ENCODE results near the gene PRKAG1.
A peak's percentile ranks its signal among the peaks of the same experiment; 100 is the strongest.

The PRKAG1 gene

DNA sequence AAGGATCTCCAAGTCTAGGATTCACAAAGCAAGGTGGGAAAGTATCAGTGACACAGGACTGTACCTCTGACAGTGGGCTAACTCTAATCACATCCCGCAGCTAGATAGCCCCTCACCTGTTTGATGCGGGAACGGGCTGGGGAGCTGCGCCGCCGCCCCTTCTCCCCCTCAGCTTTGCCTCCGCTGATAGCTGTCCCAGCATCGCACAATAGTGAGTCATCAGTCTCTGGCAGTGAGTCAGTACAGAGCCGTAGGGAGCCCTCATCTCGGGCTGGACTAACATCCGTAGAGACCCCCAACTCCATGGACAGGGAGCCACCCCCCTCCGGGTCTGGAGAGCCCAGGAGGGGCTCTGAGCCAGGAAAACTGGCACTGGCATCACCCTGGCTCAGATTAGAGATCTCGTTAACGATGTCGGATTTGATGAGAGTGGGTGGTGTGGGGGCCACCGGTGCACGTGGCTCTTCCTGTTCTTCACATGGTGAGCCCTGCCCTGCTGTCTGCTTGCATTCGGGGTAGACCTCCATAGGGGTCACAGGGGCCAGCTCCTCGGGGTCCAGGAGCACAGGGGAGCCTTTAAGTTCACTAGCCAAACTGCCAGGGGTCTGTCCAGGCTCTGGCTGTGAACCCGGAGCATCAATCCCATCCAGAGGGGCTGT, 31.1 kb upstream of the PRKAG1 start:
- DNase-seq = no peak

DNA sequence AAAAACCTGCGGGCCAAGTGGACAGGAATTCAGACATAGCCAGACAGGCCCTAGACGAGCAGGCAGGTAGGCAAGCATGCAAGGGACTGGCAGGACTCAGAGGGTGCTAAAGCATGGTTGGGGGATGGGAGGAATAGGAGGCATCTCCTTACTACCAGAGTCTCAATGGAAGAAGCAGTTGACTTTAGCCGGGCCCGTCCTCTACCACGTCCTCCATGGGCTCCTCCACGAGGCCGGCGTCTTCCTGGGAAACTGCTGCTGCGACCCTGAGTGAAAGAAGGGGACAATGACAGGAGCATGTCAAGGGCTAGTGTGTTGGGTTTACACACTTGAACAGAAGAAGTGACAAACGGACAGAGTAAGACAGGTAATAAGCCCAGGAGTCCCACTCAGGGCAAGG, 30.4 kb upstream of the PRKAG1 start:
- no peak for DNase-seq

DNA sequence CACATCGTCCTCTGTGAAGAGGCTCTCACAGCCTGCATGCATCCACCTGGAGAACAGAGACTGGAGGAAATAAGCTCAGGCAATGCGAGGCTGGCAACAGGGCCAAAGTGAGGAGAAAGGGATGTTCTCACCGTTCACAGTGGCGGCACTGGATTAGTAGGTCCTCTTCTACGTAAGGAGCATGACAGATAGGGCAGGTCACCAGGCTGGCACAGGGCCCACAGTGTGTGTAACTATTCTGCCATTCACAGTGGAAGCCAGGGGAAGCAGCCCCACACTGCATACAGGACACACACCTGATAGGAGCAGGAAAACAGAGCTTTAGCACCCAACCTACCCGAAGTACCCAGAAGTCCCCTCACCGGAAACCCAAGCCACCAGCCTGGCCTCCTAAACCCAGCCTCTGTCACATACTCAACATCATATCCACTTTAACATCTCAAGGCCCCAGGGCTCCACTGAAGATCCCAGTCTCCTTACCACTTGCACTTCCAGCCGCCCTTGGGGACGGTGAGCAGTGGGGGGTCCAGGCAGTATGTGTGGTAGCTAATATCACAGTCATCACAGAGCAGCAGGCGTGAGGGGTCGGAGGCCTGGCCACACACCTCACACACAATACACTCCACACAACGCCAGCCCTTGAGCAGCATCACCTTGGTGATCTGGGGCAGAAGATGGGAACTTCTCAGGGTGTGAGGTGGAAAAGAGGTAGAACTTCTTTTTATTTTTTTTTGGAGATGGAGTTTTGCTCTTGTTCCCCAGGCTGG, 27.7 kb upstream of the PRKAG1 start:
- DNase-seq = no peak

DNA sequence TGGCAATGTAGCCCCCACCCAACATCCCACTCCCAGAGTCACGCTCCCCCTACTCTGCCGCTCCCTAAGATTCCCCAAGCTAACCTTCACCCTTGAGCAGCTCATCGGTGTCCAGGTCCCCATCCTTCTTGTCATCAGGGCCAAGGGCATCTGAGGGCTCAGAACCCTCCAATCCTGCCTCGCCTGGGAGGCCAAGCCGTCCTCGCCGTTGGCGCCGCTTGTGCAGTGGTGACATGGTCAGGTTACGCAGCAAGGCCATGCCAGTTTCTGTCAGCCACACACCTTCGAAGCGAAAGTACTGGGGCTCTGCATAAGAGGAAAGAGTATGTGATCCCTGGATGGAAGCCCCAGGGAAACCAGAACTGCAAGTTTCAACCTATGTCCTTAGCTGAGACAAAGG, 26.1 kb upstream of the PRKAG1 start:
- no peak for DNase-seq

DNA sequence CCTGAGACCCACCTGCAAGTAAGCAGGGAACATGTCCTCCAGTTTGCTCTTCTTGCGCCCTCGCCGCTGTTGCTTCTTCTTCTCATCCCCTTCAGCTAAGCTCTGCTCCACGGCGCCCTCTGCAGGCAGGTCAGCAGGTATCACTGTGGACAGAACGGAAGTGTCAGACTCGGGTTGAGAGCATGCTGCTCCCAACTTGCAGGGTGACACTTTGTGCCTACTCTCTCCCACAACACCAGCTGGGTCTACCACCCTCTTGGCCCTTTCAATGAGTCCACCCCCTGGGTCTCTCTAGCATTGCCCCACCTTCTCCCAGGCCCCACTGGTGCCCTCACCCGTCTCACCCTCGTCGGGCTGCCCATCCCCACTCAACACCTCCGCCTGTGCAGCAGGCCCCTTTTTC, 25.3 kb upstream of the PRKAG1 start:
- DNase-seq = peak; percentile 67

DNA sequence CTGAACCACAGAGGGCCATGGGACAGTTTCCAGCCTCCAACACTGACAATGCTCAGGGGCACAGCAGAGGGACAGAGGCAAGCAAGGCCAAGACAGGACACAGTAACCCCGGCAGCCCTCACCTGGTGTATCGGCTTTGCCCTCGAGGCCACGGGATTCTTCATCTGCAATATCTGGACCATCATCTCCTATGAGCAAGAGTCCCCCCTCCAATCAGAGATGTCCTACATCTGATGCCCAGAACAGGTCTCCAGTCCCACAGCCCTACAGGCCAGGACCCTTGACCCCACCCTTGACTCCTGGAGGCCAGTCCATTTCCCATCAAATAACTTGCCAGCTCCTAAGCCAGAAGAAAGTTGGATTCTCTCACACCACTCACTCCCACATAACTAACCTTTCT, 24.7 kb upstream of the PRKAG1 start:
- no peak for DNase-seq

DNA sequence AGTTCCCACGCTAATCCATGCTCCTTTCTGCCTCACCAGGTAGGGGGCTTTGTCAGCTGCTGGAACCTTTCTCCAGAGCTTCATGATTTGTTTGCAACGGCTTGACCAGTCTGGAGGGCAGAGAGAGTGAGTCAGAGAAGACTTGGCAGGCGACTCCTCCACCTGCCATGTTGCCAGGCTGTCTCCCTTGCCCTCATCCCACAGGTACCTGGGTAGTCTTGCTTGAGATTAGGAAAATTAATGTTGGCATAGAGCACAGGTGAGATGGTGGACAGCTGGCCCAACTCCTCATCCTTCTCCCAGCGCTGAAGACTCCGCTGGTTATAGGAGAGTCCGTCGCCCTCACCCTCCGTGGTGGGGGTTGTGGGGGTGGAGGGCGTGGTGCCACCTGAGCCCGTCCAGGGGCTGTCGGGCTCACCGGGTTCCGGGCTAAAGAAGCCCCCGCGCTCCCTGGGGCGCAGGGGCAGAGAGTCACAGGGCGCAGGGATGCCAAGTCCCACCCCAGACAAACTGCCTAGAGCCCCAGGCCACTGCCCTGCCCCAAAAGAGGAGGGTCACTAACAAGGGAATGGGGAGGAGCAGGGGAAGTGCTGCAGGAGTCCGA, 23.4 kb upstream of the PRKAG1 start:
- DNase-seq = no peak

DNA sequence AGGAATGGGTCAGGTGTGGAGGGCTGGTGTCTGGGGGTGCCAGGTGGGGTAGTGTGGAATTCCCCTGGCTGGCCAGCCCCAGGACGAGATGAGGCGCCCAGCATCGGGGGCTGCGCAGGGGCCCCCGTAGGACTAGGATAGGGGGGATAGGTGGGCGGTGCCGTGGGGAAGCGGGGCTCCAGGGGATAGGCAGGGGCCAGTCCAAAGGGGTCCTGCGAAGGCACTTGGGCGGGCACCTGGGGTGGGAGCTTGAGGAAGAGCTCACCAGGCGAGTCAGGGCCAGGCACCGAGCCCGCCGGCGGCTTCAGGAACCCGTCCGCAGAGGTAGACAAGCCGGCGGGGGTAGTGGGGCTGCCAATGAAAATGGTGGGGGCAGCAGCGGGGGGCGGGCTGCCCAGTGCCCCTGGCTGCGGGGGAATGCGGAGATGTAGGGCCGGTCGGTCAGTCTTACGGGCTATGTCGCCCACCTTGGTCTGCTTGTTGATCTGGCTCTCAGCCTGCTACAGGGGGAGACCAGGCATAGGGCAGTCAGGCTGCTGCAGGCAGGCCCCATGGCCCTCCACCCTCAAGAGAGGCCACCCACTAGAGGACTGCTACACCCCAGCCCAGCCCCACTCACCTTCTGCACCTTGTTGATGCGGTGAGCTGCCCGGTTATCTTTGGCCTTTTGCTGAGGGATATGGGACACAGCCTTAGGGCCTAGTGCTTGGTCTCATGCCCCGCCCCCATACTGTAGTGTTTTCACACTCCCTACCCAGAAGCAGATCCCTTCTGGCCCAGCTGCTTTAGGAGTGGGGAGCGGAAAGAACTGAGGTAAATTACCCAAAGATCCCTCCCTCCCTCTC, 22.7 kb upstream of the PRKAG1 start:
- DNase-seq = no peak

DNA sequence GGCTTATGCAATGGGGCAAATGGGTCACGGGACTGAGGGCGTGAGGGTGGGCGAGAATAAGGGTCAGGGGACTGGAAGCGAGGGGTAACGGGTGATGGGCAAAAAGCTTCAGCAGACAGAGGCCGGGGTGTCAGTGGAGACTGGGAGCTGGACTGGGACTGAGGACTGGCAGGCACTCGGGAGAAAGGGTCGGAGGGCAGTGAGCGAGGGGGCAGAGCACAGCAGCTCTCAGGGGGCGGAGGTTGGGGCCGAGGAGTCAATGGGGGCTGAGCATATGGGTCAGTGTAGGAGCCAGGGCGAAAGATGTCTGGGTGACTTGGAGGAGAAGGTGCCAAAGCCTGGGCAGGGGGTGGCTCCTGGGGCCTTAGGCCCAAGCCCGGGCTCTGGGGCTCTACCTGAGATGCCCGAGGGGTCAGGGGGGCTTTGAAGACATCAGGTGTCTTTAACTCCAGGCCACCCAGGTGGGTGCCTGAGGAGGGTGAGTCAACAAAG, 21.8 kb upstream of the PRKAG1 start:
- no peak for DNase-seq

DNA sequence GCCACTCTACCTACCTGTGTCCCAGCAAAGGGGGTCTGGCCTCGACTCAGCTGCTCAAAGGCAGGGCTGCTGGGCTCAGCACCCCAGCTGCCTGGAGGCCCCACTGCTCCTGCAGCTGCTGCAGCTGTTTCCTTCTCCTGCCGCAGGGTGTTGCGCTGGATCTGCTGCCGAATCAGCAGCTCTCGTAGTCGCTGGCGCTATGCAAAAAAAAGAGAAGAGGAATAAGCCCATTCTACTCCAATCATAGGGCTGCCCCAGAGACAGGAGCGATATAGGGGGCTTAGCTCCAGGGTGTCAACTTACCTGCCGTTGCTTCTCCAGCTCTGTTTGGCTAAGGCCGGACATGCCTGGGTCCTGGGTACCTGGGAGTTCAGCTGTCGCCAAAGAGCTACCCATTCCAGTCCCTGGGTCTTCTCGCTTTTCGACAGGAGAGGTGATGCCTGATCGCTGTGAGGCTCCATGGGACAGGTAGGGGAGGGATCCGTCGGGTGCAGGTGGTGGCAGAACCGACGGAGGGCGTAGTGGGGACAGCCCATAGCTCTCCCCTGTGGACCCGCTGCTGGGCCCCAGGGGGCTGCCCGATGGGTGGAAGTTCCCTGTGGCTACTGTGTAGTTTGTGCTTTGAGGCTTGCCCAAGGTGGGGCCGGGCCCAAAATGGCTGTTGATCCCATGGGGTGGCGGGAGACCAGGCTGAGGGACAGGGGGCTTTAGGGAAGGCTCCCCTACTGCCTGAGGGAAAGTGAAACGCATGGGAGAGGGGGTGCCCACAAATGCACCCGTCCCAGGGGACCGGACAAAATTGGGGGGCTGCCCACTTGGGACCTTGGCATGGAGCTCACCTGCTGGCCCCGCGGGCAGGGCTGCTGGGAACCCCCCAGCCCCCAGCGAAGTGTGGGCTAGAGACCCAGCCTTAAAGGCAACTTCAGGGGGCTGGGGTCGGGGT, 21.1 kb upstream of the PRKAG1 start:
- DNase-seq = no peak

DNA sequence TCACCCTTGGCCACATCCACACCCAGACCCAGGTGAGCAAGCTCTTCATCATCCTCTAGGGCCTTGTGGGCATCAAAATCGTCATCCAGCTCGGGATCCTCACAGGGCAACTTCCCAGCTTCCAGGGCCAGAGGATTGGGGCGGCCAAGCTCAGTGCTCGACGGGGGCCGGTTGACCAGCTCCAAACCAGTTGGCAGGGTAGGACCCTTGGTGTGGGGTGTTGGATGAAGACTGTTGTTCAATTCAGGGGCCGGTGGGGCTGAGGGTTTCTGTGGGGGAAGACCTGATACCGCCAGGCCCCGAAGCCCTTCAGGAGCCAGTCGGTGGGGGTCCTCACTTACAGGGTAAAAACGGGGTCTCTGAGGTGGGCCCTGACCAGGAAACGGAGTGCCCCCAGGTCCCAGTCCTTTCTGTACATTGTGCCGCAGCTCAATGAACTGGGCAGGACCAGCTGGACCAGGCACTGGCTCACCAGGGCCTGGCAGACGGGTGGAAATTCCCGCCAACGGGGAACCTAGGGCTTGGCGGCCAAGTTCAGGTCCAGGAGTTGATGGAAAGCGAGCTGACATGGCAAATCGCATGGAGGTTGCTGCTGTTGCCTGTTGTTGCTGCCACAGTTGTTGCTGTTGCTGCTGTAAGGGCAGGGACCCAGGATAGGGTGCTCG, 19.8 kb upstream of the PRKAG1 start:
- DNase-seq = no peak

DNA sequence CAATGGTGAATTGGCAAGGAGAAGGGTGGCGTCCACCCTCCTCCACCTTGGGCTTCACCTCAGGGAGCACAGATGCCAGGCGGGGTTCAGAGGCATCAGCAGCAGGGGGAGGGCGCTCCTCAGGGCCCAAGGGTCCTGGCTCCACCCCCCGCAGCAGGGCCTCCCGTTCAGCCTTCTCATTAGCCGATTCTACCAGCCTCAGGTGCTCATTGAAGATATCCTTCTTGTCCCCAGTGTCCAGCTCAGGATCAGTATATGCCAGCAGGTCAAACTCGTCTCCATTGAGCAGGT, 19.3 kb upstream of the PRKAG1 start:
- DNase-seq = no peak

DNA sequence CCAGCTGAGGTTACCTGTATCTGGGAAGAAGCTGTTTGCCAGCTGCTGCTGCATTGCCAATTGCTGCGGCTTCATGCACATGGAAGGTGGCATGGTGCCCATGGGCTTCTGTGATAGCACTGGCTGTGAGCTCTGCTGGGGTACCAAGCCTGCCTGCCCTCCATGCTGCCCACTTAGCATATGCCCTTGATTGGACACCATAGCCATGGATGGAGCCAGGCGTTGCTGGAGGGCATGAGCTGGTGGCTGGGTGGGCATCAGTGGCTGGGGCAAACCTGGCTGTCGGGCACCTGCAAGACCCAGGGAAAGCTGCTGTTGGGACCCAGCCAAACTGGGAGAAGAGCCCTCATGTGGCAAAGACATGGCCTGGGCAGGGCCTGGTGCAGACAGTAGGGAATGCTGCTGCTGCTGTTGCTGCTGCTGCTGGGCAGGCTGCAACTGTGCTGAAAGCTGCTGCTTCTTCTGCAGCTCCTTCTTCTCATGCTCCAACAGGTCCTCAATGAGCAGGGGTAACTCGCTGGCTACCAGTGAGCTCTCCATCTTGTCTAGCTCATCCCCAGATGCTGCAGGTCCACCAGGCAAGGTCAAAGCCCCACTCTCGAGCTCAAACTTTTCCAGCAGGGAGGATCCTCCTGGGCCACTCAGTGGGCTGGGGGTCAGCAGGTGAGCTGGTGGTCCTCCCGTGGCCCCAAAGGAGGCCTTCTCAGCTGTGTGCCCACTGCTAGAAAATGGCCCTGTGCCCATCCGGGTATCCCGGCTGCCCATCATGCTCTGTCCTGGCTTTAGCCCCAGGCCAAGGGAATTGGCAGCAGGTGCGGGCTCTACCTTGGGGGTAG, 18.8 kb upstream of the PRKAG1 start:
- DNase-seq = no peak

DNA sequence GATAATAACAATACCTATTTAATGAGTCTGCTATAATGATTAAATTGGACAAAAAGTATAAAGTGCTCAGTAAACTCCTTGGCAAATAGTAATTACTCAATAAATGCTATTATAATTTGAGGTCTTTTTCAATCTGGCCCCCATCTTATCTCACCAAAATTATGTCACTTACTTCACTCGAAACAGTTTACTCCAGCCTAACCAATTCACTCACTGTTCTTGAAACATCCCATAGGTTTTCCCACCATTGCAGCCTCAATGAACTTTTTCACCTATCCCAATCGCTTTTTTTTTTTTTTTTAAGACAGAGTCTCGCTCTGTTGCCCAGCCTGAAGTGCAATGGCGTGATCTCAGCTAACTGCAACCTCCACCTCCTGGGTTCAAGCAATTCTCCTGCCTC, 17.5 kb upstream of the PRKAG1 start:
- no peak for DNase-seq

DNA sequence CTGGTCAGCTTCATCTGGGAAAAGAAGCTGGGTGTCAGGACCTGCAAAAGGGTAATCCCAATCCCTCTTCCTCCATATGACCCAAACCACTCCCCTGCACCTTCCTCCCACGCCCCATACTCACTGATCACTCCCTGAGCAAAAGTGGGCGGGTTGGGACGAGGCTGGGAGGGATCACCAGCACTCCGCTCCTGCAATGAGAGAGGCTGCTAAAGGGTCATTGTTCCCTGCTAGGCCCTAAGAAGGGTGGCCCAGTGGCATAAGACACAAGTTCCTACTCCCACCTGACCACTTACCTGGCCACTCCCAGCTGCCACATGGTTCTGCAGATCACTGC, 15.7 kb upstream of the PRKAG1 start:
- no peak for DNase-seq

DNA sequence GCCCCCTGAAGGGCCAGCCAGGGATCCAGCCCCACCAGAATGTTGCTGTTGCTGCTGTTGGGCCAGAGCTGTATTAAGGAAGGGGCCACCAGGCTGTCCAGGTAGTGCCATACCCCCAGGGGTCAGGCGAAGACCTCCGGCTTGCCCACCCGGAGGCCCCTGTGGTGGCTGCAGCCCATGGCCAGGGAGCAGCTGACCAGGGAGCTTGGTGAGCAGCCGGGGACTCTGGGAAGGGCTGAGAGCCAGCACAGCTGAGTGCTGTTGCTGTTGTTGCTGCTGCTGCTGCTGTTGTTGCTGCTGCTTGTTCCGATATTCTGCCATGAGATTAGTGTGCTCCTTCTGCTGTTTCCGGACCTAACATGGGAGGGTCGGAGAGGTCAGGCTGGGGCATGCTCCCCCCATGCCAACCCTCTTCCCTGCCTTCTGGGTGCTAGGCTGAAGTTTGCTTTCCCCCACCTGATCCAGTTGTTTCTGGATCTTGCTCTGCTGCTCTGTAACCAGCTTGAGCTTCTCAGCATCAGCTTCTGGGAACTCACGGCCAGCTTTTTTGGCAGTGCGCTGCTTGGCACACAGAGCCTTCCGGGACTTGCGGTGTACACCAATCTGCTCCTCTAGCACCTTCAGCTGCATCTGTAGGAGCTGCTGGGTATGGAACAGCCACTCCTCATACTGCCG, 15.2 kb upstream of the PRKAG1 start:
- no peak for DNase-seq

DNA sequence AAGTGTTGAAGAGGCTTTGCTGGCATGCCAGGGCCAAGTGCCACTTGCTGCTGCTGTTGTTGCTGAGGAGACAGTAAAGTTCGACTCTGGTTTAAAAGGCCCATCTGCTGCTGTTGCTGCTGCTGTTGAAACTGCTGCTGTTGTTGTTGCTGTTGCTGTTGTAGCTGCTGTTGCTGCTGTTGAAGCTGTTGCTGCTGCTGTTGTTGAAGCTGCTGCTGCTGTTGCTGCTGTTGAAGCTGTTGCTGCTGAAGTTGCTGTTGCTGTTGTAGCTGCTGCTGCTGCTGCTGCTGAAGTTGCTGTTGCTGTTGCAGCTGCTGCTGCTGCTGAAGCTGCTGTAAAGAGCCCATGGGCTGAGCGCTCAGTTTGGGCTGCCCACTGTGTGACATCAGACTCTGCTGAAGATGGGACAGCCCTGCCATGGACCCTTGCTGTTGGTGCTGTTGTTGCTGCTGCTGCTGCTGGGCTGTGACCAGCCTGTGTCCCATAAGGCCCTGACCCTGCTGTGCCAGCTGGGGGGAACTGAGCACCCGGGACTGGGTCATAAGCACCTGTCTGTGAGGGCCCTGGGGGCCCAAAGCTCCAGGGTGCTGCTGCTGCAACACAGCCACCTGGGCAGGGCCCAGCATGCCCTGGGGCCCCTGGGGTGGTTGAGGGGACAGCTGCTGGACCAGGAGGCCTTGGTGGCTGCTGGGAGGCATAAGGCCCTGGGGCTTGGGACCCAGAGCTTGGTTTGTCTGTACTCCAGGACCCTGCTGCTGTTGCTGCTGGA, 14.3 kb upstream of the PRKAG1 start:
- DNase-seq = no peak

DNA sequence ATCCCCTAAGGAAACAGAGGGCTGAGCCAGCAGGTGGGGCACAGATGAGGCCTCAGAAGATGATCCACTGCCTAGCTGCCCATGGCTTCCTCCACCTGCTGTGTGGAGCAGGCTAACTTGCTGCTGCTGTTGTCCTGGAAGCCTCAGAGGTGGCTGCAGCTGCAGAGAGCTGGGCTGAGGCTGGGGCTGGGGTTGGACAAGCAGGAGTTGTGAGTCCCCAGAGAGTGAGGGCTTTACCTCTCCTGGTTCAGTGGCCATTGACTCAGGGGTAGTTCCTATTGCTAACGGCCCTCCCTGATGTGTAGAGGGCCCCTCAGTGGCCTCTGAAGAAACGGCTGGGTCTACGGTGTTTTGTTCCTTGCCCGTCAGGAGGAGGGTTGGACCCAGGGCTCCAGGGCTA, 13.7 kb upstream of the PRKAG1 start:
- no peak for DNase-seq

DNA sequence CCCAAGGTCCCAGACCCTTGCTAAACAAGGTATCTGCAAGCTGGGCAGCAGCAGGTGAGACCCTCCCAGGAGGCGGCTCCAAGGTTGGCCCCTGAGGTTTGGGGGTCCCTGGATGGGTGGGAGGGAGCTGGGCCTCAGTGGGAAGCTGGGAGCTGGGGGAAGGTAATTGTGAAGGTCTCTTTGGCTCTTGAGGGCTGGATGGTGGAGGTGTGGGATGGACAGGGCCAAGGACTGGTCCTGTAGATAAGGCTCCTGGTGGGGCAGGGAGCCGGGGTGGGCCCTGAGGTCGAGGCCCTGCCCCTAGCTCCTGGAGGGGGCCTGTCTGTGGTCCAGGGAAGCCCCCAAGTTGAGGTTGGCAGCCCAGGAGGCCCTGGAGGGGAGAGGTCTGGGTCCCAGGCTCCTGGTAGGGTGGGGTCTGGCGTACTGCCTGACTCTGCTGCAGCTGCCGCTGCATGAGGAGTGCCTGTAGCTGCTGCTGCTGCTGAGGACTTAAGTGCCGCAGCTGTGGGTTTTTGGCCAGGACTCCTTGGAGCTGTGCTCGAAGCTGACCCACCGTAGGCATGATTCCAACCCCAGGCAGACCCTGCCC, 13.1 kb upstream of the PRKAG1 start:
- no peak for DNase-seq
